A673 (cell line): ENCODE measurements around the gene CBL. TPM values are rescaled to one million over a fixed set of nuclear protein-coding genes. Genes with fewer than 3 reads are reported as not detected.

ENCODE experiments used
- BruUV-seq: library from RNA; stranded (reverse); fragments of 400-500 nt; replicated peaks from 2 replicates; lab custom pipeline; 2021; lab: Mats Ljungman, UMichigan
- CTCF ChIA-PET: fragments of 300-600 bp; sonication (Branson Sonifier 250); formaldehyde crosslinking; loops from one replicate; lab custom pipeline; 2022; ENCODE audit warnings: antibody characterized with exemption; lab: Charles Lee
- POLR2A ChIA-PET: fragments of 300-600 bp; sonication (Branson Sonifier 250); formaldehyde crosslinking; loops from one replicate; lab custom pipeline; 2022; ENCODE audit warnings: antibody characterized with exemption; ENCODE audit not compliant: low non-redundant PET; lab: Charles Lee
- DNase-seq: peaks from one replicate; pipeline ENCODE4 v3.0.0-alpha.2; 2015; ENCODE audit warnings: low spot score
- H3K27ac ChIP-seq: fragments of 200-600 bp; sonication (generic); 2 replicates; pipeline ENCODE4 v1.5.1; 2016; ENCODE audit warnings: mixed run types, low read depth, mild to moderate bottlenecking, mixed read lengths, antibody characterized with exemption, low read length; ENCODE audit not compliant: poor library complexity, severe bottlenecking
- H3K27me3 ChIP-seq: fragments of 200-600 bp; sonication (generic); replicated peaks from 2 replicates; pipeline ENCODE4 v1.6.1; 2017; ENCODE audit warnings: mixed run types, low read depth, mild to moderate bottlenecking, mixed read lengths, antibody characterized with exemption, low read length; ENCODE audit not compliant: insufficient read depth, poor library complexity
- H3K36me3 ChIP-seq: fragments of 200-600 bp; sonication (generic); 2 replicates; pipeline ENCODE4 v1.6.1; 2016; ENCODE audit warnings: mixed run types, mild to moderate bottlenecking, mixed read lengths, antibody characterized with exemption, low read length; ENCODE audit not compliant: insufficient read depth, poor library complexity, severe bottlenecking
- H3K4me1 ChIP-seq: fragments of 200-600 bp; sonication (generic); 2 replicates; pipeline ENCODE4 v1.6.1; 2017; ENCODE audit warnings: mixed run types, mild to moderate bottlenecking, mixed read lengths, antibody characterized with exemption, low read length; ENCODE audit not compliant: insufficient read depth, poor library complexity, severe bottlenecking
- H3K4me3 ChIP-seq: fragments of 200-600 bp; sonication (generic); 2 replicates; pipeline ENCODE4 v1.5.1; 2016; ENCODE audit warnings: low read depth, mixed run types, mild to moderate bottlenecking, mixed read lengths, low read length; ENCODE audit not compliant: poor library complexity, severe bottlenecking
- H3K9me3 ChIP-seq: fragments of 200-600 bp; sonication (generic); 2 replicates; pipeline ENCODE4 v1.6.1; 2016; ENCODE audit warnings: mixed run types, low read depth, mild to moderate bottlenecking, mixed read lengths, antibody characterized with exemption, low read length; ENCODE audit not compliant: poor library complexity, severe bottlenecking
- CTCF ChIP-seq: fragments of 300-800, 200-600 bp; sonication (generic); conservative IDR thresholded peaks from 2 replicates; pipeline ENCODE4 v1.5.1; 2017; ENCODE audit warnings: low read depth, mild to moderate bottlenecking, antibody characterized with exemption, low read length, moderate library complexity, mixed read lengths
- EZH2 ChIP-seq: fragments of 200-600 bp; sonication (generic); IDR thresholded peaks from 2 replicates; pipeline ENCODE4 v1.6.1; 2017; ENCODE audit warnings: borderline replicate concordance, low read depth, mild to moderate bottlenecking, mixed read lengths, antibody characterized with exemption, low read length; ENCODE audit not compliant: poor library complexity, severe bottlenecking
- intact Hi-C: fragments of 100-400 bp; cut with micrococcal nuclease; formaldehyde crosslinking; loops from one replicate; pipeline ENCODE4 v1.10.0; 2022; ENCODE audit not compliant: unreplicated experiment
- total RNA-seq: library from RNA; stranded (reverse); gene quantifications from 2 replicates; pipeline ENCODE4 v1.2.3, GENCODE V29; 2021

Gene CBL
- total RNA-seq, 1 experiment from 2014 or later, result 40.7 TPM

GRCh38 chr11:119173453-119173852 is 32.7 kb upstream of the CBL start:
- CTCF ChIA-PET, result interaction anchor here (0.5 kb wide), 1 partner anchor 36 kb away, joined by 3 read pairs; no protein-coding TSS in a partner anchor
- Histone ChIP-seq H3K4me1 (peaks cover 9% of the 10 kb centered on the region), H3K27me3 (no peaks in the 10 kb centered on the region), H3K36me3 (no peaks in the 10 kb centered on the region), H3K4me3 (no peak overlapping the region), H3K9me3 (no peaks in the 10 kb centered on the region), H3K27ac (no peak overlapping the region)
- no TSS peak for BruUV-seq
- POLR2A ChIA-PET, result no interaction called here
- intact Hi-C loops, result no loop called here
- no peak for DNase-seq
- no peak for TF ChIP-seq CTCF
- TF ChIP-seq EZH2, result no peak

GRCh38 chr11:119175493-119176077 is 30.6 kb upstream of the CBL start:
- Histone ChIP-seq H3K4me3 (no peak overlapping the region), H3K9me3 (no peaks in the 10 kb centered on the region), H3K4me1 (peaks cover 9% of the 10 kb centered on the region), H3K27me3 (no peaks in the 10 kb centered on the region), H3K36me3 (no peaks in the 10 kb centered on the region), H3K27ac (peak overlapping the region; percentile 7)
- peak; percentile 85 for DNase-seq
- CTCF ChIA-PET, result interaction anchor here (0.6 kb wide), 1 partner anchor 298 kb away, joined by 3 read pairs; no protein-coding TSS in a partner anchor
- BruUV-seq, result no TSS peak
- intact Hi-C loops, result no loop called here
- TF ChIP-seq EZH2, result no peak
- no peak for TF ChIP-seq CTCF
- POLR2A ChIA-PET, result no interaction called here

DNA sequence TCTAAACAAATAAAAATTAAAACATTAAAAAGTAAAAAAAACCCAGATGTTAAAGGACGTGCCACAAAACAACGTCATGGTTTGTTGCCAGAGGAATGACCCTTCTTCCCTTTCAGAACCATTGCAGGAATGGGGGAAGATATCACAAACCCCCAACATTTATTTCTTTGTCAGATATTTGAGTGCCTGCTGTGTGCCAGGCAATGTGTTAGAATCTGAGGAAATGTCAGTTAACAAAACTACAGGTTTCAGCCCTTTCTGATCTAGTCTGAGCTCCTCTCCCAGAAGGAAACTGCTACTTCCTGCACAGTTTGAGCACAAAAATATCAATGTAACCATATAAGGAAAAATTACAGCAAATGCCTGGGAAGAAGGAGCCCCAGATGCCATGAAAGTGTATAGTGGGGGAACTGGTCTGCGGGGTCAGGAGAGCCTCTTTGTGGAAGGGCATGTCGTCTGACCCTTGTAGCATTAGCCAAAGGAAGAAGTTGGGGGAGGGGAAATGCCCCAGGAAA is 27.9 kb upstream of the CBL start:
- DNase-seq, result no peak
- Histone ChIP-seq H3K36me3 (no peaks in the 10 kb centered on the region), H3K27me3 (no peaks in the 10 kb centered on the region), H3K27ac (no peak overlapping the region), H3K4me1 (peaks cover 9% of the 10 kb centered on the region), H3K4me3 (no peak overlapping the region), H3K9me3 (no peaks in the 10 kb centered on the region)
- TF ChIP-seq CTCF, result no peak
- no peak for TF ChIP-seq EZH2
- intact Hi-C loops, result no loop called here
- no TSS peak for BruUV-seq
- ChIA-PET CTCF (no interaction called here), POLR2A (no interaction called here)
